Activated CD8-positive, alpha-beta memory T cell treated with anti-CD3 and anti-CD28 coated beads, Interleukin-2, amount 10 ng/mL, durations not matched to agents 7 days and 5 days (primary cell): ENCODE results near the gene CETN2. TPM values are rescaled to one million over a fixed set of nuclear protein-coding genes. Genes with fewer than 3 reads are reported as not detected.

Source experiments
- ATAC-seq: fragments of 150-1000 bp; cut with Tn5 transposase; one replicate; pipeline ENCODE4 v1.10.0; 2021; ENCODE audit warnings: moderate library complexity
- CTCF ChIA-PET: fragments of 350-600 bp; sonication (Branson Sonifier 250); formaldehyde crosslinking; loops from one replicate; lab custom pipeline; 2021; ENCODE audit warnings: antibody characterized with exemption; lab: Charles Lee
- DNase-seq: peaks from one replicate; pipeline ENCODE4 v3.0.0-alpha.2; 2020
- H3K27ac Mint-ChIP-seq: one replicate; pipeline ENCODE4 v1.8.0; 2021; ENCODE audit warnings: mild to moderate bottlenecking, mixed read lengths
- H3K27me3 Mint-ChIP-seq: one replicate; pipeline ENCODE4 v1.8.0; 2021; ENCODE audit warnings: mixed read lengths
- H3K36me3 Mint-ChIP-seq: one replicate; pipeline ENCODE4 v1.8.0; 2021; ENCODE audit warnings: mild to moderate bottlenecking, mixed read lengths
- H3K4me1 Mint-ChIP-seq: one replicate; pipeline ENCODE4 v1.8.0; 2021; ENCODE audit warnings: mixed read lengths
- H3K4me3 Mint-ChIP-seq: one replicate; pipeline ENCODE4 v1.8.0; 2021; ENCODE audit warnings: mild to moderate bottlenecking, moderate library complexity, mixed read lengths
- H3K9me3 Mint-ChIP-seq: one replicate; pipeline ENCODE4 v1.8.0; 2022; ENCODE audit warnings: low read depth, mixed read lengths
- total RNA-seq, 2 experiments: library from RNA; stranded (reverse); gene quantifications; one replicate each; pipeline ENCODE4 v1.2.3, GENCODE V29; 2021

Gene CETN2
- 1 to 10 TPM; 5.9 to 8.7 TPM for total RNA-seq

- peaks cover 7% of the 10 kb centered on the region for H3K36me3 Mint-ChIP-seq
- H3K9me3 Mint-ChIP-seq, result no peaks in the 10 kb centered on the region
- CTCF ChIA-PET, result interaction anchor here (0.8 to 1.9 kb wide), 2 partner anchors 9 to 14 kb away, joined by 3 to 5 read pairs; no protein-coding TSS in a partner anchor
- H3K4me3 Mint-ChIP-seq, result peak within 1 kb of the TSS; percentile 88
- H3K27me3 Mint-ChIP-seq, result no peaks in the 10 kb centered on the region
- peaks cover 20% of the 10 kb centered on the region for H3K4me1 Mint-ChIP-seq
- H3K27ac Mint-ChIP-seq, result peak within 1 kb of the TSS; percentile 88
- DNase-seq (peak; percentile 96), ATAC-seq (peak; percentile 97)
These were observed at the start of gene CETN2, which contains the start of gene NSDHL for GRCh38 chrX:152830312-152831305. TSS of gene CETN2 (minus strand) at chrX:152830757. CDS start at chrX:152830710, 47 bp downstream. TSS of gene NSDHL (plus strand) at chrX:152831063. CDS start at chrX:152846325, 15,262 bp downstream.

GRCh38 chrX:152878976-152879755 is 48.6 kb upstream of the CETN2 start:
- CTCF ChIA-PET, result no interaction called here
- Mint-ChIP-seq H3K4me3 (no peak overlapping the region), H3K27me3 (no peaks in the 10 kb centered on the region), H3K4me1 (no peaks in the 10 kb centered on the region), H3K36me3 (no peaks in the 10 kb centered on the region), H3K27ac (no peak overlapping the region), H3K9me3 (no peaks in the 10 kb centered on the region)
- DNase-seq (no peak), ATAC-seq (no peak)

DNA sequence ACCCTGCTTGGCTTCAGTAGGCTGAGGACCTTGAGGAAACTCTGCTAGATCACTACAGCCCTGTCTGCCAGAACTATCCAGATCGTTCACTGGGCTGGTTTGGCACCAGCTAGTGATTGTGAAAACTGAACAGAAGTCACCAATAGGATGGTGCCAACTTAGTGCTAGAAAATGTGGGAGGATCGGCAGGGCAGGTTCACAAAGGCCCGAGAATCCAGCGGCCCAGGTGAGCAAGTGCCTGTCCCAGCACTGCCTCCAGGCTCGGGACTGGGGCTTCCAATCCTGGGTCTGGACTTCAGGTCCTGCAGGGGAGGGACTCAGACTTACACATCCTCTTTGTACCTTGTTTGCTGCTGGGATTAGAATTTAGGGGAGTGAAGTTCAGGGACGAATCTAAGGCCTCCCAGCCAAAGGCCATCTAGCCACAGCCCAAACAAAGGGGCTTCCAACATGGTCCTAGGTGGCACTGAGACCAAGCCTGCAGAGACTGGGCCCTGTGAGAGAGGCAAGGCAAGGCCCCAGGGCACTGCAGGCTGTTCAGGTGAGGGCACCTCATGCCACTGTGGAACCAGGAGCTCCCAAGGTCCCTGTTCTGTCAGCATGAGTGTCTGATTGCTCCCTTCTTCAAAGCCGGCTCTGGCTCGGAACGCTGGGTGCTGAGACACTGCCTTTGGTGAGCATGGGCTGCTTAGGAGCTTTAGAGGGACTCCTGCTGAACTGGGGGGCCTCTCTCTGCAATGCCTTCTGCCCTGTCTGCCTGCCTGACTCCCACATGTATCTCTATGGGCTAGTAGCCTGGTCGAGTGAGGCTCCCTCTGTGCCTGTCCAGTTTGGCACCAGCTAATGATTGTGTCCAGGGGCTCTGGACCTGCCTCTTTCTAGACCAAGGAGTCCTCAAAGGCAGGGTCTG is 46.6 kb upstream of the CETN2 start:
- no peak for ATAC-seq
- H3K27ac Mint-ChIP-seq, result no peak overlapping the region
- CTCF ChIA-PET, result no interaction called here

GRCh38 chrX:152873361-152873760 is 42.8 kb upstream of the CETN2 start:
- H3K27ac Mint-ChIP-seq, result no peak overlapping the region
- peaks cover 7% of the 10 kb centered on the region for H3K4me1 Mint-ChIP-seq
- no peak overlapping the region for H3K4me3 Mint-ChIP-seq
- no peaks in the 10 kb centered on the region for H3K9me3 Mint-ChIP-seq
- CTCF ChIA-PET, result no interaction called here
- no peaks in the 10 kb centered on the region for H3K27me3 Mint-ChIP-seq
- H3K36me3 Mint-ChIP-seq, result peaks cover 10% of the 10 kb centered on the region
- DNase-seq, result no peak
- ATAC-seq, result no peak

More for the DNA sequence above, 46.6 kb upstream of the CETN2 start:
- H3K4me1 Mint-ChIP-seq, result peaks cover under 1% of the 10 kb centered on the region
- no peaks in the 10 kb centered on the region for H3K36me3 Mint-ChIP-seq
- no peaks in the 10 kb centered on the region for H3K27me3 Mint-ChIP-seq
- no peaks in the 10 kb centered on the region for H3K9me3 Mint-ChIP-seq
- no peak overlapping the region for H3K4me3 Mint-ChIP-seq
- DNase-seq, result no peak

DNA sequence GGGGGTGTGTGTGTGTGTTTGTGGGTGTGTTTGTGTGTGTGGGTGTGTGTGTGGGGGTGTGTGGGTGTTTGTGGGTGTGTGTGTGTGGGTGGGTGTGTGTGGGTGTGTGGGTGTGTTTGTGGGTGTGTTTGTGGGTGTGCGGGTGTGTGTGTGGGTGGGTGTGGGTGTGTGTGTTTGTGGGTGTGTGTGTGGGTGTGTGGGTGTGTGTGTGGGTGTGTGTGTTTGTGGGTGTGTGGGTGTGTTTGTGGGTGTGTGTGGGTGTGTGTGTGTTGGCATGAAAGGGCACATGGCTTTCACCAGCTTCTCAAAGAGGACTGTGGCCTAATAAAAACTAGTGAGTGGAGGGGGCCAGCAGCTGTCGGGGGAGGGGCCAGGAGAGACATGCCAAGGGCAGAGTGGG is 42.0 kb upstream of the CETN2 start:
- H3K27ac Mint-ChIP-seq, result no peak overlapping the region
- H3K36me3 Mint-ChIP-seq, result peaks cover 10% of the 10 kb centered on the region
- no peak overlapping the region for H3K4me3 Mint-ChIP-seq
- DNase-seq (no peak), ATAC-seq (no peak)
- H3K27me3 Mint-ChIP-seq, result no peaks in the 10 kb centered on the region
- peaks cover 7% of the 10 kb centered on the region for H3K4me1 Mint-ChIP-seq
- no peaks in the 10 kb centered on the region for H3K9me3 Mint-ChIP-seq
- CTCF ChIA-PET, result no interaction called here

DNA sequence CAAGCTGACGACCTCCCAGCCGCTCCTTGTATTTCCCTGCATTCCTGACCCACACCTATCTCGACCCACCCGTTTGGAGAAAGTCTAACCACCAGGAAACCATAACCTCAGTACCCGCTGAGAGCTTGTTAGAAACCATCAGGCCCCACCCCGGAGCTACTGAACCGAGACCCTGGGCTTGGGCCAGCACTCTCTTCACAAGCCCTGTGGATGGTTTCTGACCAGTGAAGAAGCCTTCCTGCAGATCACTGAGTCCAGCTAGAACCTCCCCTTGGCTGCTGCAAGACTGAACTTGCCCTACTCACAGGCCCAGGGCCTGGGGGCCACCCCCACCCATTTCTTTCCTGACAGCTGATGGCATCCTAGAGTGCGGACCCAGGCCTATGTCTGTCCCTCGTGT is 40.7 kb upstream of the CETN2 start:
- no peak overlapping the region for H3K4me3 Mint-ChIP-seq
- H3K4me1 Mint-ChIP-seq, result peaks cover 7% of the 10 kb centered on the region
- peaks cover 10% of the 10 kb centered on the region for H3K36me3 Mint-ChIP-seq
- H3K27me3 Mint-ChIP-seq, result no peaks in the 10 kb centered on the region
- H3K9me3 Mint-ChIP-seq, result no peaks in the 10 kb centered on the region
- ATAC-seq, result no peak
- CTCF ChIA-PET, result no interaction called here
- DNase-seq, result no peak
- H3K27ac Mint-ChIP-seq, result no peak overlapping the region

DNA sequence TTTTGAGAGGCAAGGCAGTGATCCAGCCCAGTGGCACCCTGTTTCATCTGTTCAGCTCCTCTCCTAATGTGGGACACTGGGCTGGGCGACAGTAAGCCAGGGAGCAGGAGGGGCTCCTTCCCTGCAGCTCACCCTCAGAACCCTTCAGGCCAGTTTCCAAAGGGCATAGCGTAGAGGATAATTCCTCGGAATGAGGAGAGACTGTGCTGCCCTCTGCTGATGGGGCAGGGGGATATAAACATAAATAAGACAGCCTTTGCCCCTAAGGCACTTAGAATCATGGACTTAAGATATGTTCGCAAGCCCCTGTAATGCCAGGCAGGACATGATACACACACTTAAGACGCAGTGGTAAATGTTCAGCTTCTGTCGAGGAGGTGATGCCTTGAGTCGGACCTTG is 39.4 kb upstream of the CETN2 start:
- CTCF ChIA-PET, result no interaction called here
- no peak for DNase-seq
- Mint-ChIP-seq H3K27me3 (no peaks in the 10 kb centered on the region), H3K9me3 (no peaks in the 10 kb centered on the region), H3K4me3 (no peak overlapping the region), H3K27ac (no peak overlapping the region), H3K4me1 (peaks cover 7% of the 10 kb centered on the region), H3K36me3 (peaks cover 10% of the 10 kb centered on the region)
- ATAC-seq, result no peak

DNA sequence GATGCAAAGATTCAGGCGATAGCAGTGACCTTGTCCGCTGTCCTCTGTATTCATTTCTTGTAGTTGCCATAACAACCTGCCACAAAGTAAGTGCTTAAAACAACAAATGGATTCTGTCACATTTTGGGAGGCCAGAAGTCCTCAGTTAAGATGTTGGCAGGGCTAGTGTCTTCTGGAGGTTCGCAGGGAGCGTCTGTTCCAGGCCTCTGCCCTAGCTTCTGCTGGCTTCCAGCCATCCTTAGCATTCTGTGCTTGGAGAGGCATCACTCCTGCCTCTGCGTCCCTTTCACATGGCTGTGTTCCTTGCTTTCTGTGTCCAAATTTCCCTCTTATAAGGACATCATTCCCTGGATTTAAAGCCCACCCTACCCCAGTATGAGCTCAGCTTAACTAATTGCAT is 35.8 kb upstream of the CETN2 start:
- H3K9me3 Mint-ChIP-seq, result no peaks in the 10 kb centered on the region
- H3K27ac Mint-ChIP-seq, result no peak overlapping the region
- no peaks in the 10 kb centered on the region for H3K4me1 Mint-ChIP-seq
- H3K4me3 Mint-ChIP-seq, result no peak overlapping the region
- CTCF ChIA-PET, result no interaction called here
- ATAC-seq, result no peak
- DNase-seq, result no peak
- no peaks in the 10 kb centered on the region for H3K27me3 Mint-ChIP-seq
- H3K36me3 Mint-ChIP-seq, result peaks cover 12% of the 10 kb centered on the region

- H3K27ac Mint-ChIP-seq, result no peak overlapping the region
- no peak for DNase-seq
- ATAC-seq, result no peak
- no peak overlapping the region for H3K4me3 Mint-ChIP-seq
- no peaks in the 10 kb centered on the region for H3K4me1 Mint-ChIP-seq
- CTCF ChIA-PET, result no interaction called here
- H3K27me3 Mint-ChIP-seq, result no peaks in the 10 kb centered on the region
- H3K9me3 Mint-ChIP-seq, result no peaks in the 10 kb centered on the region
- peaks cover 9% of the 10 kb centered on the region for H3K36me3 Mint-ChIP-seq
These were observed 34.8 kb upstream of the CETN2 start for GRCh38 chrX:152865232-152865920.

GRCh38 chrX:152861826-152862225 is 31.3 kb upstream of the CETN2 start:
- Mint-ChIP-seq H3K36me3 (peaks cover 4% of the 10 kb centered on the region), H3K27ac (no peak overlapping the region), H3K4me1 (no peaks in the 10 kb centered on the region), H3K4me3 (no peak overlapping the region), H3K9me3 (no peaks in the 10 kb centered on the region), H3K27me3 (no peaks in the 10 kb centered on the region)
- ATAC-seq (no peak), DNase-seq (no peak)
- CTCF ChIA-PET, result no interaction called here

- Mint-ChIP-seq H3K4me3 (no peak overlapping the region), H3K4me1 (no peaks in the 10 kb centered on the region), H3K36me3 (peaks cover 4% of the 10 kb centered on the region), H3K9me3 (no peaks in the 10 kb centered on the region), H3K27ac (no peak overlapping the region), H3K27me3 (no peaks in the 10 kb centered on the region)
- CTCF ChIA-PET, result no interaction called here
- DNase-seq (no peak), ATAC-seq (no peak)
These were observed 30.6 kb upstream of the CETN2 start for GRCh38 chrX:152861116-152861515.

DNA sequence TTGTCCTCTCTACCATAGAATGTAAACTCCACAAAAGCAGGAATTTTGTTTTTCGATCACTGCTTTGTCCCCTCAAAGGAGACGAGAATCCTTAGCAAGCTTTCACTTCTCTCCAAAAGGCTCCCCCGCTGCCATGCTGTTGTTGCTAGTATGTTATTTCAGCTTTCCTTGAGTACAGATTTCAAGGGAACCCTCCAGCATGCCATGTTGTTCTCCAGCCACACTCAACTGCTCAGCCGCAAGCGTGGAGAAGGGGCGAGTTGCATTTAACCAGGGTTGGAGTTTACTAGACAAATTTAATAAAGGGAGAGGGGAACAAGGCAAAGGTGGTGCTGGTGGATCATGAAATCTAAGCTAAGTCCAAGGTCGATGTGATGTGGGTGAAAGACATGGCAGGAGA is 23.4 kb upstream of the CETN2 start:
- DNase-seq (no peak), ATAC-seq (no peak)
- H3K4me3 Mint-ChIP-seq, result no peak overlapping the region
- no peaks in the 10 kb centered on the region for H3K27me3 Mint-ChIP-seq
- CTCF ChIA-PET, result no interaction called here
- H3K9me3 Mint-ChIP-seq, result no peaks in the 10 kb centered on the region
- H3K36me3 Mint-ChIP-seq, result peaks cover 27% of the 10 kb centered on the region
- no peak overlapping the region for H3K27ac Mint-ChIP-seq
- H3K4me1 Mint-ChIP-seq, result peaks cover 28% of the 10 kb centered on the region
